Epithelial cell of esophagus (primary cell): Measurements from ENCODE around the gene SMG6.
A peak's percentile ranks its signal among the peaks of the same experiment; 100 is the strongest.

Source experiments
- DNase-seq: peaks from one replicate; pipeline ENCODE4 v3.0.0; 2010; ENCODE audit warnings: low read depth
- H3K4me3 ChIP-seq: 2 replicates; pipeline ENCODE4 v1.5.1; 2011; ENCODE audit warnings: mild to moderate bottlenecking, low read length, control low read depth
- TF ChIP-seq, protein P1 (sequence below): IDR thresholded peaks from 2 replicates; pipeline ENCODE4 v1.5.1; 2011; ENCODE audit warnings: low read depth, mild to moderate bottlenecking, low read length, control low read depth, inconsistent platforms; ENCODE audit not compliant: insufficient read depth; ENCODE audit errors: missing control alignments

The SMG6 gene

DNA sequence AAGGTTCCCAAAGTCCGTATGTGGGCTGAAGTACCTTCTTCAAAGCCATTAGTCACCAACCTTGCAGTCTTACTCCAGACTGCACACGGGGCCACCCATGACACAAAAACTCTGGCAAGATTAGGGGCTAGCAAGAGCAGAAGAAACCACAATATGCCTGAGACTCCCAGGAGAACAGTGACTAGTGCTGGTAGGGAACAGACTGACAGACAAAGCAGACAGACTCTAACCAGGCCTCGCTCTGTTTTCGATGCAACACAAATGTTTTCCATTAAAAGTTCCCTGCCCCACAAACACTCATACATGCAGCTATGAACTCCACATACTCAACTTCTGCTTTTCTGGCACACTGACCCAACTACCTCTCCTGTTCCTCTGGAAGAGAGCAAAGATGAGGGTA, 146.5 kb downstream of the SMG6 start:
- DNase-seq: no peak
- TF ChIP-seq, protein P1, sequence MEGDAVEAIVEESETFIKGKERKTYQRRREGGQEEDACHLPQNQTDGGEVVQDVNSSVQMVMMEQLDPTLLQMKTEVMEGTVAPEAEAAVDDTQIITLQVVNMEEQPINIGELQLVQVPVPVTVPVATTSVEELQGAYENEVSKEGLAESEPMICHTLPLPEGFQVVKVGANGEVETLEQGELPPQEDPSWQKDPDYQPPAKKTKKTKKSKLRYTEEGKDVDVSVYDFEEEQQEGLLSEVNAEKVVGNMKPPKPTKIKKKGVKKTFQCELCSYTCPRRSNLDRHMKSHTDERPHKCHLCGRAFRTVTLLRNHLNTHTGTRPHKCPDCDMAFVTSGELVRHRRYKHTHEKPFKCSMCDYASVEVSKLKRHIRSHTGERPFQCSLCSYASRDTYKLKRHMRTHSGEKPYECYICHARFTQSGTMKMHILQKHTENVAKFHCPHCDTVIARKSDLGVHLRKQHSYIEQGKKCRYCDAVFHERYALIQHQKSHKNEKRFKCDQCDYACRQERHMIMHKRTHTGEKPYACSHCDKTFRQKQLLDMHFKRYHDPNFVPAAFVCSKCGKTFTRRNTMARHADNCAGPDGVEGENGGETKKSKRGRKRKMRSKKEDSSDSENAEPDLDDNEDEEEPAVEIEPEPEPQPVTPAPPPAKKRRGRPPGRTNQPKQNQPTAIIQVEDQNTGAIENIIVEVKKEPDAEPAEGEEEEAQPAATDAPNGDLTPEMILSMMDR: no peak
- H3K4me3 ChIP-seq: no peak overlapping the region

DNA sequence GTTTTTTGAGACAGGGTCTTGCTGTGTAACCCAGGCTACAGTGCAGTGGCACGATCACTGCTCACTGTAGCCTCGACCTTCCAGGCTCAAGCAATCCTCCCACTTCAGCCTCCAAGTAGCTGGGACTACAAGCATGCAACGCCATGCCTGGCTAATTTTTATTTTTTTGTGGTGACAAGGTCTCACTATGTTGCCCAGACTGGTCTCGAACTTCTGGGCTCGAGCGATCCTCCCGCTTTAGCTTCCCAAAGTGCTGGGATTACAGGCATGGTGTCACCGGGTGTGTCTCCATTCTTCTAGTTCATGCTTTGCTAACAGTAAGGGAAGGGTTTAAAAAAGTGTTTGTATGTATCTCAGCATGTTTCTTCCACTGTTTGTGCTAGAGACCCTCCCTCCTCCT, 146.9 kb downstream of the SMG6 start:
- no peak overlapping the region for H3K4me3 ChIP-seq

DNA sequence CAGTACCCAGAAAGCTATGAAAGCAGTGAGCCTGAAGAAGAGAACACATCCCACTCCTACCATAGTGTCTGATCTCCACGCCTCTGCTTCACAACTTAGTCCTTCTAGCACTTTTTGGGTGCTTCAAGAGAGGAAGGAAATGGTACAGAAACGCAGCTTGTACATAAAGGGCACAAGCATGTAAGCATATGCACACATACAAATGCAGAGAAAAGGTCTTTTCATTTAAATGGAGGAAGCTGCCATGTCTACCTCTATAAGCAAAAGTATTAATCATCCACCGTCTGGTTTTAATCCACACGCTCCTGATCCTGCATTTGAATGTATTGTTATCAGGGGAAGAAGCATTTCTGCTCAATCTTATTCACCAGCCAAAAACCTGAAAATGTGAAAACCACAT, 148.0 kb downstream of the SMG6 start:
- no peak for DNase-seq
- TF ChIP-seq, protein P1: no peak
- H3K4me3 ChIP-seq: no peak overlapping the region

More for the DNA sequence above, 146.9 kb downstream of the SMG6 start:
- TF ChIP-seq, protein P1: no peak
- no peak for DNase-seq

DNA sequence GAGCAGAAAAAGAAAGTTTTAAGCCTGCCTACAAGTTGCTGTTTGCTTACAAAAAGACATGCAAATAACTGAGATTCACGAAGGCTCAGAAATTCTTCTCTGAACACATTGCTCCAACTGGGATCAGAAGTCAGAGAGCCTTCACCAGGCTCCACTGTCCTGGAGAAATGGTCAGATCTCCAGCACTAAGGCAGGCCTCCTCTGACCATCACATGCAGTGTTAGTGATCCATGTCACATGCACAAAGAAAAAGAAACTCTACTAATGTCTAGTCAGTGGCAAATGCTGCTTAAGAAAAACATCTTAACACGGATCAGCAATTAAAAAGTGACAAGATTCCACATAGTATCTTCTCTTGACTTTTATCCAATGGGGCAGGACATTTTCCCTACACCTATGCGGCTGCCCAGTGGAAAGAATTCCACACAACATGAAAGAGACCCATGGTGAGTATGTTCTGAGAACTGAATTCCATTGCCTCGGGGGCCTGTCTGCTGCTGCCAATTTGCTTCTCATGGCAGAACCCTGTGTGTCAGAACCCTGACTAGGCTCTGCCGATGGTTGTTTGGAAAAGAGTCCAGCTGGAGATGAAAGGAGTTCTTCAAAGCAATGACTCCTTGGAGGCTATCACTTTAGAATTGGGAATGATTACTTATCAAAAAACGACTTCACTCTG, 152.1 kb downstream of the SMG6 start:
- TF ChIP-seq, protein P1: no peak
- DNase-seq: peak; percentile 46
- H3K4me3 ChIP-seq: no peak overlapping the region

DNA sequence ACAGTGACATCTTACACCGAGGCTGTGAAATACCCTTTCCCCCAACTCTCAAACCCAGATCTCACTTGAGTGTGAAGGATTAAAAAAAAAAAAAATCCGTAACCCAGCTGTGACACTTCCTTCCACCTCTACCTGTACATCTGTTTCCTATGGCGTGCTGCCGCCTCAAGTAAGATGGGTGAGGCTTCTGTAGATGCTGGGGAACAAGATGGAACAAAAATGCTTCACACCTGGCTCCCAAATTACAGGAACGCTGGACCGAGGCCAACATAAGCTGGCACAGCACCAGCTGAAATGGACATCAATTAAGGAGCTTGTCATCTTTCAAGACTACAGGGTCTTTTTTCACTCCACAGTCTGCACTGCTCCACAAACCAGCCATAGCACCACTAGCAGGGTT, 152.8 kb downstream of the SMG6 start:
- no peak for DNase-seq
- no peak overlapping the region for H3K4me3 ChIP-seq
- TF ChIP-seq, protein P1: no peak

DNA sequence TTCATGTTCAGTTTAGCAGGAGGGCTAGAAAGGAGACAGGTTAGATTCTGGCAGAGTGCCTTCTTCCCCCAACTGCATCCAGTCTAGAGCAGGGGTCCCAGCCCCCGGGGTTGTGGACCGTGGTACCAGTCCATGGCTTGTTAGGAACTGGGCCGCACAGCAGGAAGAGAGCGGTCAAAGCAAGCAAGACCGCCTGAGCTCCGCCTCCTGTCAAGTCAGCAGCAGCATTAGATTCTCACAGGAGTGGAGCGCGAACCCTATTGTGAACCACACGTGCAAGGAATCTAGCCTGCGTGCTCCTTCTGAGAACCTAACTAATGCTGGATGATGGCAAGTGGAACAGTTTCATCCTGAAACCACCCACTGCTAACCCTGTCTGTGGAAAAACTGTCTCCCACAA, 153.7 kb downstream of the SMG6 start:
- no peak overlapping the region for H3K4me3 ChIP-seq
- no peak for DNase-seq
- TF ChIP-seq, protein P1: no peak
